NCI-H510A (cell line): ENCODE results near the gene GALM.
"Not testable (repeated sequence)": the region's sequence is repeated elsewhere in the genome, so short reads cannot be mapped to it uniquely, and the experiment has no call there.

Source experiments
- DNase-seq: peaks from one replicate; lab custom pipeline; 2025; lab: John Stamatoyannopoulos, UW

GALM gene

DNA sequence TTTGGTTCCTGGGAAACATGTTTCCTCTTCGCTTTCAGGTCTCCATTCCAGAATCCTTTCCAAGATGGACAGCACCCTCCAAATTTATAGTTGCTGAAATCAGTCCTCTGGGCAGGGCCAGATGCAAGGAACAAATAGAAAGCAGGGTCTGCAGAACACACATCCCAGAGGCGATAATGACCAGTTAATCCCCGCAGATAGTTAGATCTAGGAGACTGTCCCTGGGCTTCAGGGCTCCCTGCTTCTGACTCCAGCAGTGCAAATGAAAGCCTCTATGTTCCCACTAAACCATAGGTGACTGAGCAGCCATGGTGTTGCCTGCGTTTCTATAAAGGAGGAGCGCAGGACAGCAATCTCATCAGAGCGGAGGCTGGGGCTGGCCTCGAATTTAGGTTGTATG, 46.5 kb downstream of the GALM start:
- no peak for DNase-seq

GRCh38 chr2:38712871-38713270, 47.0 kb downstream of the GALM start:
- no peak for DNase-seq

GRCh38 chr2:38713338-38713737, 47.4 kb downstream of the GALM start:
- DNase-seq, result no peak

DNA sequence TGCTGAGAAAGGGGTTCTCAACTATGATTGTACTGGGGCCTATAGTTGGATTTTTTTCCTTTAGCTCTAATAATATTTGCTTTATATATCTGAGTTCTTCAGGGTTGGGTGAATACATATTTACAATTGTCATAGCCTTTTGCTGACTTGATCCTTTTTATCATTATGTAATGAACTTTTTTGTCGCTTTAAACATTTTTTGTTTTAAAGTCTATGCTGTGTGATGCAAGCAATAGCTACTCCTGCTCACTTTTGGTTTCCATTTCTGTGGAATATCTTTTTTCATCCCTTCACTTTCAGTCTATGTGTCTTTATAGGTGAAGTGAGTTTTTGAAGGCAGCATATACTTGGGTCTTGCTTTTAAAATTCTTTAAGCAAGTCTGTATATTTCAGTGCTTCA, 49.0 kb downstream of the GALM start:
- not testable (repeated sequence) for DNase-seq

DNA sequence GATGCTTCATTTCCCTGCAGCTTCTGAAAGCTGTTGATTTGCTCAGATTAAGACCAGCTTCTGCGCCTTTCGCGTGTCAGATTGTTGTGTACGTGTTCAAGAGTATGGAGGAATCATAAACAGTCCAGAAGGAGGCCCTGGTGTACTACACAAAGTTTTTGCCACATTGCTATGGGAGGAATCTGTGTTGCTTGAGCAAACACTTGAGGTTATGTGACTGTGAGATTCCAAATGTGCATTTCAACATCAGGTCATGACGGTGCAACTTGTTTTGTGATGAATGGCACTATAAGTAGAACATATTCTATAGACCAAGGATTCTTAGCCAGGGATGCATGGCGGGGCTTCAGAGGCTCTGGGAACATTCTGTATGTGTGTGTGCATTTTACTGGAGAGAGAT, 50.3 kb downstream of the GALM start:
- DNase-seq, result no peak

- no peak for DNase-seq
Observed at GRCh38 chr2:38718601-38719000, 52.7 kb downstream of the GALM start.

DNA sequence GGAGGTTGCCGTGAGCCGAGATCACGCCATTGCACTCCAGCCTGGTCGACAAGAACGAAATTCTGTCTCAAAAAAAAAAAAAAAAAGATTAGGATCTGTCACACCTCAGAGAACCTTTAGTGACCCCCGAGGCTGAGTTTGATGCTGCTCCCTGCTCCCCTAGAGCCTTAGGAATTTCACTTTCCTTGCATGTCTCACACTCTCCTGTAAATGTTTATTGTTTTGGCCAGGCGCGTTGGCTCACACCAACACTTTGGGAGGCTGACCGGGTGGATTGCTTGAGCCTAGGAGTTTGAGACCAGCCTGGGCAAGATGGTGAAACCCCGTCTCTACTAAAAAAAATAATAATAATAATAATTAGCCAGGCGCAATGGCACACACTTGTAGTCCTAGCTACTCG, 53.8 kb downstream of the GALM start:
- DNase-seq, result no peak

DNA sequence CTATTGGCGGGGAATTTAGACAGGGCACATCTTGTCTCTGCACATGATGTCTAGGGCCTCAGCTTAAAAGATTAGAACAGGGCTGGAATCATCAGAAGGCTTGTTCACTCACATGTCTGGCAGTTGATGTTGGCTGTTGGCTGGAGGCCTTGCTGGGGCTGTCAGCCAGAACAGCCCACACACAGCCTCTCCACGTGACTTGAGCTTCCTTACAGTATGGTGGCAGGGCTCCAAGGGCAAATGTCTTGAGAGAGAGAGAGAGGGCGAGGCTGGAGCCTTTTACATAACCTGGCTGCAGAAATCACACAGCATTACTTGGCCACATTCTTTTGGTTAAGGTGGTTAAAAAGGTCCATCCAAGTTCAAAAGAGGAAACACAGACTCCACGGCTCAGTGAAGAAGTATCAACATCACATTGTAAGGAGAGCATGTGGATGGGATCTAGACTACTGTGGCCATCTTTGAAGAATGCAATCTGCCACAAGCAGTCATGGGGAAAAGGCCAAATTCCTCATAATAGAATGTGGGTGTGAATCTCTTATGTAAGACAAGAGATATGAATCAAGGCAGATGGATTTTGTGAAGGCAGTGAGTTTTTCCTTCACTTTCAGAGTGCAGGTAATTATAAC, 54.8 kb downstream of the GALM start:
- no peak for DNase-seq

DNA sequence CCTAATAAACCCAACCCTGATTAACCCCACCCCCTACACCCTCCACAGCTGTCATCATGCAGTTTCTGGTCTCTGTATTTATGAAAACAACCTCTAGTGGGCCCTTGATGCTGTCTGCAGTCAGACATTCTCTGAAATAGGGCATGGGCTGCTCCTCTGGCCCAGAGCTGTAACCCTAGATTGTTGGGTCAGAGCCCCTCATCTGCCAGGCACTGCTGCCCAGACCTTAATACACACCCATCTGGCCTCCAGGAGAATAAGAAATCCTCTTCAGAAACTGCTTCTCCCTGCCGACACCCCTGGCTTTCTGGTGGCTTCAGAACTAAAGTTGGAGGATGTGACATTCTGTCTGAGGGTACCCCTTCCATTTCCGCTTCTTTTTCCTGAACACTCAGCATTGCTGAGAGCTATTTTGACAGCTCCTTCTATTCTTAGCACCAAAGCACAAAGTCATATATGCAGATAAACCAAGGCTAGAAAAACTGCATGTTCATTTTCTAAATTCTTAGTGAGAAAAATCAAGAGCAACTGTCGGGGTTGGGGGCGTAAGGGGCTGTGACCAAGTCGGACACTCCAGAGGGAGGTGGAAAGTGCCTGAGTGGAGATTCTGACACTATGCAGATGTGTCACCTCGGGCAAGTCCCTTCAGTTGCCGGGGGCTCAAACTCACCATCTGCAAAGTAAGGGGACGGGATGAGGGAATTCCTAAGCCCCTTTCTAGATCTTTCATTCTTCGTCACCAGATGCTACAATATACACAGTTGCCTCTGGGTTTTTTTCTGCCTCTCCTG, 56.6 kb downstream of the GALM start:
- no peak for DNase-seq

GRCh38 chr2:38723173-38723572, 57.3 kb downstream of the GALM start:
- no peak for DNase-seq

DNA sequence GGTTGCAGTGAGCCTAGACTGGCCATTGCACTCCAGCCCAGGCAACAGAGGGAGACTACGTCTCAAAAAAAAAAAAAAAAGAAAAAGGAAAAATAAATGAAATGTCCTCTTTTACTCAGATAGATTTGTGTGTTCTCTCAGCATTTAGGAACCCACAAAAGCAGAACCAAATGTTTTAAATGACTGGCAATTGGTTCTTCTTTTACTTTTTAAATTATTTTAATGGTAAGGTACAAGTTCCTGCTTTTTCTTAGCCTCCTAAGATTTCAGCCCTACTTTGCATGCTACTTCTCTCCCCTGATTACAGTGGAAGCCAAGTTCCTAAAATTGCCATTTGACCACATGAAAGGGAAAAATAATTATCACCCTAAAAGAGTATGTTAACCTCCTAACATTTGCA, 61.7 kb downstream of the GALM start:
- DNase-seq, result no peak

DNA sequence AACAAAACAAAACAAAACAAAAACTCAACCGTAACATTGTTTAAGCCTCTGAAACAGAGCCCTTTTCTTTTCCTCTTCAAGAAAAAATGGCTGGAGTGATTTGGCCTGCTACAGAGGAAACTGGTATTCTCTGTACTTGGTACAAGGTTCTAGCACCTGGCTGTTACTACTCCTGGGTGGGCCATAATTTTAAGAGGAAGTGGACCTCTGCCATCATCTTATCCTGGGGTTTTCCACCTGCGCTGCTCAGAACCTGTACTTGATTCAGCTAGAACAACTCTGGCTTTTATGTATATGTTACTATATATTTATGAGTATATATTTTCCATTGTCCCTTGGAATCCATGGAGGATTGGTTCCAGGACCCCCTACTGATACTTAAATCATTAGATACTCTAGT, 62.8 kb downstream of the GALM start:
- DNase-seq, result no peak

- no peak for DNase-seq
Observed at GRCh38 chr2:38731090-38731489, 65.2 kb downstream of the GALM start.

GRCh38 chr2:38731684-38732221, 65.8 kb downstream of the GALM start:
- DNase-seq, result no peak

- no peak for DNase-seq
Observed at GRCh38 chr2:38733300-38733971, 67.5 kb downstream of the GALM start.

DNA sequence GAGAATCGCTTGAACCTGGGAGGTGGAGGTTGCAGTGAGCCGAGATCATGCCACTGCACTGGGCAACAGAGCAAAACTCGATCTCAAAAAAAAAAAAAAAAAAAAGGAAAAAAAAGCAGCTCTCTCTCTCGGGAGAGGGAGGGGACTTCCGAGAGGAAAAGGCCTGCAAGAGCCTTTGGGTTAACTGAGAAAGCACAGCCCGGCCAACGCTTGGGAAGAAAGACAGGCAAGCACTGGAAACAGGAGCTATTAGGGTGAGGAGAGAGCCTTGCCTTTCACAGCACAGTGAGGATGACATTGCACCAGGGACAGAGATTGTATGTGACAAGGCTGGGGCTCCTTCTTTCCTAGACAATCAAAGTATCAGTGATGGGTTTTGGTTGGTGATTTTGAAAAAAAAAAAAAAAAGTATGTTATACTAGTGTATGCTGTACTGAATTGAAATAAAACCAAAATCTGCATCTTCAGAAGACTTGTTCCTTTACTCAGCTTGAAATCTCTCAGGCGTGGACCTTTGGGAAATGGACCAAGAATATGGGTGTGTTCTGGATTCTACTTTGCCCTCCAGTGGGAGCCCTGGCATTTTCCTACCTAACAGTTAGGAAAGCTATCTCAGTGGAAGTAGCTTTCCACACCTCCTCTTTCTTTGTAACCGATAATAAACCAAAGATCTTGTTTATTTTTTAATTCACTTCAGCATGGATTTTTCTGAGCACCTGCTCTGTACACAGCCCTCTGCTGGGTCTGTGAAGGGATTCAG, 68.6 kb downstream of the GALM start:
- no peak for DNase-seq

DNA sequence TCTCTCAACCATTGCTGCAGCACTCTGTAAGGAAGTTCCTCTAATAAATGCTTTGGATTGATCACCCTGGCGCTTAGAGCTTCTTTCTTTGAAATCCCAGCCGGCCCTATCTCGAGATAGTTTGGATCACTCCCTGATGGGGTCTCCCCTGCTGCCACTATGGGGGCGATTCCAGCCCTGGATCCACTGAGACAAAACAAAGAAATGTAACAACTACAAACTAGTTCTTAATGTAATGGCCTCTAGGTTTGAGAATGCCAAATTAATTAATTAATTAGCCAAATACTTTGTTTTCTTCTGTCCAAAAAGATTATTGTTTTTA, 70.0 kb downstream of the GALM start:
- DNase-seq, result no peak

- not testable (repeated sequence) for DNase-seq
Observed at GRCh38 chr2:38737000-38737698, 71.2 kb downstream of the GALM start.

GRCh38 chr2:38737925-38738324, 72.0 kb downstream of the GALM start:
- no peak for DNase-seq

- no peak for DNase-seq
Observed at GRCh38 chr2:38739524-38739923, 73.6 kb downstream of the GALM start.

DNA sequence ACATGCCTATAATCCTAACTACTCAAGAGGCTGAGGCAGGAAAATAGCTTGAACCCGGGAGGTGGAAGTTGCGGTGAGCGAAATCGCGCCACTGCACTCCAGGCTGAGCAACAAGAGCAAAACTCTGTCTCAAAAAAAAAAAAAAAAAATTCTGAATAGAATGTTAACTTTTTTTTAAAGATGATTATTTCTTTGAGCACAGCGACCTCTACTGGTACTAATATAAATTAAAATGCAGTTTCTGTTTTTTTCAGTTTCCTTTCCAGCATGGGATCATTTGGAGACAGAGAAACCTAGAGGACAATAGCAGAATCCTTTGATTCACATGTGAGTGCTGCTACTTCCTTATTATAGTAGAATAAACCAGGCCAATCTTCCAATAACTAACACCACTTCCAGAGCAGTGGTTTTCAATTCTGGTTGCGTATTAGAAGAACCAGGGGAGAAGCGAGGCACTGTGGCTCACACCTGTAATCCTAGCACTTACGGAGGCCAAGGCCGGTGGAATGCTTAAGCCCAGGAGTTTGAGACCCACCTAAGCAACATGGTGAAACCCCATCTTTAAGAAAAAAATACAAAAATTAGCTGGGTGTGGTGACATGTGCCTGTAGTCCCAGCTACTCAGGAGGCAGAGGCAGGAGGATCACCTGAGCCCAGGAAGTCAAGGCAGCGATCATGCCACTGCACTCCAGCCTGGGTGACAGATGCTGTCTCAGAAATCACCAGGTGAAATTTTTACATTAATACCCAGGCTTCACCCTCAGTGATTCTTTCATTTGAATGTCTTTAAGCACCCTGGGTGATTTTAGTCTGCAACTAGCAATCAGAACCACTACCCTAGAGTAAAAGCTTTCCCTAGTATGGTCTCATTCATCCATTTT, 75.2 kb downstream of the GALM start:
- no peak for DNase-seq
